ENCODE data around the gene NCKAP5L.

NCKAP5L gene

DNA sequence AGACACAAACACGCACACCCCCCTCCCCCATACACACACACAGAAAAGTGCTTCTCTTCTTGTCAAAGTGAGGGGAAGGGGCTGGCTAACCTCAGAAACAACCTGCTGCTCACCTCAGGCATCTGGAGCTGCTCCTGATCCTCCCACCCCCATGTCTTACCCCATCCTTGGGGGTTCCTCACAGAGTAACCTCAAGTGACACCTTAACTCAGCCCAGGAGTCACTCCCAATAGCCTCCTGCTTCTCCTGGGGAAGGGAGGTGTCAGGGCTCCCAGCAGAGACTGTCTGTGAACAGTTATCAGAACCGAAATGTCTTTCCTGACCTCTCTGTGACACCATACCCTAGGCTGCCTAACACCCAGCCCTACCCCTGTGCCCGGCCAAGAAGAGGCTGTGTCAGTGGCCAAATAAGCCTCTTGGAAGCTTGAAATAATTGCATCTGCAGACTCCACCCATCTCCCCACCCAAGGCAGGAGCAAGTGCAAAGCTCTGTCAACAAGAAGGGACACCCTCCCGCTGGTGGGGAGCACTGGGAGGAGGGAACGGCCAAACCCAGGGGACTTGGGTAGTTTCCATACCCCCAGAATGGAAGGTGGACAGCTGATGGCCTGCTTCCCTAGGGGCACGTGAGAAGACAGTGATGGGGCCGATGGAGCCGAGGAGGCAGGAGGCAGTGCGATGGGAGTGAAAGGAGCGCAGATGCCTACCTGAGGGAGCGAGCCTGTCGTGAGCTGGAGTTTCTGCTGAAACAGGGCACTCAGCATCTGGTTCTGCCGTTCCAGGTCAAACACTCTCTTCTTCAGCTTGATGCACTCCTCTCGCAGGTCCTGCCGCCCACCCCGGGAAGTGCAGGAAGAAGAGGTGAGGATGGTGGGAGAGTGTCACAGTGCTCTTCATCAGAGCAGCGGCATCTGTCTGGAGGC, 26.8 kb downstream of the NCKAP5L start:
- Histone ChIP-seq H3K4me2 (peak overlapping the region in 2 of 11 experiments; percentile 2 to 26; a peak in 1 of 22 replicates), H3K27me3 (no peaks in the 10 kb centered on the region), H3K4me3 (no peak overlapping the region), H3K9ac (peak overlapping the region in 2 of 11 experiments; percentile 4 to 47; a peak in 2 of 22 replicates), H3K36me3 (peaks cover 65 to 100% (median 97%) of the 10 kb centered on the region in 11 experiments), H3K4me1 (peaks cover 0 to 33% (median 20%) of the 10 kb centered on the region in 10 experiments; a peak in 12 of 20 replicates), H3K27ac (peak overlapping the region in 3 of 11 experiments; percentile 1 to 54 (median 18); a peak in 4 of 22 replicates), H4K20me1 (peaks cover 0 to 93% (median 17%) of the 10 kb centered on the region in 11 experiments; a peak in 16 of 22 replicates), H3K9me3 (replicated peaks in 1 of 11) (no peaks in the 10 kb centered on the region)
- no peak for TF ChIP-seq Cebpa-rat (IDR thresholded peaks at IDR 0.05)

DNA sequence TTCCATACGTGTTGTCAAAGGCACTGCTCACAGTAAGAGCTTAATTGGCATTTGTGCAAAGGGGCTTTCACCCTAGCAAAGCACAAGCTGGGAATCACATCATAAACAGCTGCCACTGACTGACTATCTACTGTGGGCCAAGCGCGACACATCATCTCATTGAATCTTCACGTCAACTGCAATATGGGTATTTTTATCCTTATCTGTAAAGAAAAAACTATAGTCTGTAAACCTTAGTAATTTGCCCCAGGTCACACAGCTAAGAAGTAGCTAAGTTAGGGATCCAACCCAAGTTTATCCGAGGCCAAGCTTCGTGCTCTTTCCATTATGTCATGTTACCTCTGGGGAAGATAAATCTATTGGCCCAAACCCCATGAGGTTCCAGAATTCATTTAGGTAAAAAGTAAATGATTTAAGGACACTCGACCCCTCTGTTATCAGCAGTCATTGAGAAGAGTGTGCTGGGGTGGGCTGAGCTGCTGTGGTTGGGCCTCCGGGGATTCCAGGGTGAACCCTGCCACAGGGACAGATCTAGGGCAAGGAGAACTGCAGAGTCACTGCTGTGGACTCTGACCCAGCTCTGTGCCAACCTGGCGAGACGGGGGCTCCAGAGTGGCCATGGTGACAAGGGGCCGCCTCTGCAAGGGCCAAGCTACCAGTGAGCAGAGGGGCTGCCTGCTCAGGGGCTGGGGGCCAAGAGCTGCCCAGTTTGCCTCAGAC, 27.6 kb downstream of the NCKAP5L start:
- H3K4me3 ChIP-seq = no peak overlapping the region
- no peaks in the 10 kb centered on the region for H3K9me3 ChIP-seq (replicated peaks in 1 of 11)
- 0 out of 22 replicates have a peak overlapping the region, but pooled peaks of 2 of the 11 experiments have one; percentile 2 to 26 for H3K4me2 ChIP-seq
- peaks cover 64 to 100% (median 97%) of the 10 kb centered on the region in 11 experiments for H3K36me3 ChIP-seq
- H3K27ac ChIP-seq = peak overlapping the region in 3 of 11 experiments; percentile 1 to 54 (median 18); a peak in 4 of 22 replicates
- TF ChIP-seq Cebpa-rat (IDR thresholded peaks at IDR 0.05) = no peak
- H3K27me3 ChIP-seq = no peaks in the 10 kb centered on the region
- H3K9ac ChIP-seq = peak overlapping the region in 2 of 11 experiments; percentile 4 to 47; a peak in 2 of 22 replicates
- H3K4me1 ChIP-seq = peaks cover 0 to 33% (median 20%) of the 10 kb centered on the region in 10 experiments; a peak in 12 of 20 replicates
- H4K20me1 ChIP-seq = peaks cover 0 to 88% (median 10%) of the 10 kb centered on the region in 11 experiments; a peak in 13 of 22 replicates

DNA sequence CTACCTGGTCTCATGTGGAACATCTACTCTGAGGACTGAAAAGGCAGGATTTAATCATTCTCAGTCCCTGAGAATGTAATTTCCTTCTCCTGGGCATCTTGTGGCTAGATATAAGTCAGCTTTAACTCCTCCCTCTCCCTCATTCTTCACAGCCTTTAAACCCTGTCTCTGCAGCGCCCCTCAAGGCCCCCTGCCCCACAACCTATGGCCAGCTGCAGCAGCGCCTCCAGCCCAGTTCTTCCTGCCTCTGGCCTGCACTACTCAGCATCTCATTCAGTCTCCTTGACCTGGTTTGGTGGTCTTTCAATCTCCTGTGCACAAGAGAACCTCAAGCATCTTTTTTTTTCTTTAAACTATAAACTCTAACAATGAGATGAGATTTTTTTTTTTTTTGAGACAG, 29.3 kb downstream of the NCKAP5L start:
- H3K4me2 ChIP-seq = no peak overlapping the region
- peaks cover 0 to 87% (median 4%) of the 10 kb centered on the region in 11 experiments; a peak in 9 of 22 replicates for H4K20me1 ChIP-seq
- peaks cover 0 to 32% (median 19%) of the 10 kb centered on the region in 10 experiments; a peak in 12 of 20 replicates for H3K4me1 ChIP-seq
- no peak overlapping the region for H3K4me3 ChIP-seq
- 0 out of 22 replicates have a peak overlapping the region, but pooled peaks of 1 of the 11 experiments have one; percentile 6 for H3K27ac ChIP-seq
- no peak for TF ChIP-seq Cebpa-rat (IDR thresholded peaks at IDR 0.05)
- H3K9me3 ChIP-seq (replicated peaks in 1 of 11) = no peaks in the 10 kb centered on the region
- peaks cover 55 to 100% (median 93%) of the 10 kb centered on the region in 11 experiments for H3K36me3 ChIP-seq
- peak overlapping the region in 5 of 11 experiments; percentile 10 to 46 (median 33); a peak in 7 of 22 replicates for H3K9ac ChIP-seq
- no peaks in the 10 kb centered on the region for H3K27me3 ChIP-seq

DNA sequence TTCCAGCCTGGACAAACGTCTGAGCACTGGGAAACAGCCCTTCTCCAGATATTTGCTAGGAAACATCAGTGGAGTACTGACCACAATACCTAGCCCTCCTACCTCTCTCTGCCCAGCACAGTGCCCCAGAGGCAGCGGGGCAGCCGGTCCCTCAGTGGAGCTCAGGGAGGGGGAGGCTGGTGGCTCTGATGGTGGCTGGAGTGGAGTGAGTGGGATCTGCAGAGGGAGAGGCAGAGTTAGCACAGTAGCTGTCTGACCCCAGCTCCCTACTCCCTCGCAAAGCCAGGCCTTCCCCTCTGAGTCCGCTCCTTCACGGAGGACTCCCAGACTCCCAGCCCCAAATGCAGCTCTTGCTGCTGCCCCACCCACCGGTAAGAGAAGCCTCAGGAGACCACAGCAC, 30.0 kb downstream of the NCKAP5L start:
- H3K9ac ChIP-seq = peak overlapping the region in 4 of 11 experiments; percentile 11 to 46 (median 38); a peak in 5 of 22 replicates
- H3K27ac ChIP-seq = 0 out of 22 replicates have a peak overlapping the region, but pooled peaks of 1 of the 11 experiments have one; percentile 20
- H3K4me1 ChIP-seq = peaks cover 0 to 25% (median 15%) of the 10 kb centered on the region in 10 experiments; a peak in 12 of 20 replicates
- H3K27me3 ChIP-seq = no peaks in the 10 kb centered on the region
- no peak for TF ChIP-seq Cebpa-rat (IDR thresholded peaks at IDR 0.05)
- peaks cover 0 to 87% (median 4%) of the 10 kb centered on the region in 11 experiments; a peak in 9 of 22 replicates for H4K20me1 ChIP-seq
- H3K36me3 ChIP-seq = peaks cover 49 to 100% (median 93%) of the 10 kb centered on the region in 11 experiments
- no peaks in the 10 kb centered on the region for H3K9me3 ChIP-seq (replicated peaks in 1 of 11)
- no peak overlapping the region for H3K4me2 ChIP-seq
- H3K4me3 ChIP-seq = no peak overlapping the region

DNA sequence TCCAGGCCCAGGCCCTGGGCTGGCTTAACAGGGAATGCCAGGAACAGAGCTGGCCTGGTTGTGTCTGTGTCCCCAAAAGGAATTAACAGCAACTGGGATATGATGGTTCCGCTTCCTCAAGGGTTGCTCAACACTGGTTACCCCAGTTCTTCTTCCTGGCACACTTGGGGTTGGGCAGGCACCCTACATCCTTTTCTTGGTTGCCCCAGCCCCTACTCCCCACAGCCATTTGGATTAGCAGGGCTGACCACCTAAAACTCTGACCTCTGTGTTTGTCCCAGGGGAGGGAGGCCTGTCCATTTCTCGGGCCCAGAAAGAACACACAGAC, 30.8 kb downstream of the NCKAP5L start:
- TF ChIP-seq Cebpa-rat (IDR thresholded peaks at IDR 0.05) = no peak

DNA sequence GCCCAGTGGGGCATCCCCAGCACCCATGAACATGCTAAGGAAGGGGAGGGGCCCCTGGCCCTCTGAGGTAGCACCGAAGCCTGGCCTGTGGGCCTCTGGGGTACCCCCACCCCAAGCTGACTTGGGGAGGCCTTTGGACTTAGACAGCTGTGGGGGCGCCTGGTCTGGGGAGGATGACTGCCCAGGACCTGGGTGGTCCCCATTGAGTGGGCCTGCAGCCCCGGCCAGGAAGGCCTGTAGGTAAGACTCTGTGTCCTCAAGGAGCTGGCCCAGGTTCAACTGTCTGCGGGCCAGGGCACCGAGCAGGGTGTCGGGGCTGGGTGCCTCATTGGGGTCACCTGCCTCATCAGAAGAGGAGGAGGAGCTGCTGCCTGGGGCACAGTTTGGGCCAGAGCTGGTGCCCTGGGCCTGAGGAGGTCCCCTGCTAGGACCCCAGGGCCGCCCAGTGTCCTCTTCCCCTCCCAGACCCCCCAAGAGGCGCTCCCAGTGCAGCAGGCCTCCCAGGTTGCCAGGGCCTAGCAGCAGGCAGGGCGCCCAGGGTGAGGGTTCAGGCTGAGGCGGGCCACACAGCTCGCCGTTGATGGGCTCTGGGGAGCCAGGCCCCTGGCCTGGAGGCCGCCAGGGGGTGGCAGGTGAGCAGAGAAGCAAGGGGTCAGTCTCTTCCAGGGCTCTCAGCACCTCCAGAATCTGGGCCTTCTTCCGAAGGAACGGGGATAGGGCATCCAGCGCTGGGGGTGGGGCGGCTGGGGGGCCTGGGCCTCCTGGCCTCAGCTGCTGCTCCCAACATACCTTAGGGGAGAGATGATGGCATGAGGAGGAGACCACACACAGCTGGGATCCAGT, 31.4 kb downstream of the NCKAP5L start:
- Histone ChIP-seq H3K9me3 (replicated peaks in 1 of 11) (no peaks in the 10 kb centered on the region), H3K9ac (no peak overlapping the region; a peak in 1 of 22 replicates), H3K27me3 (no peaks in the 10 kb centered on the region), H3K27ac (no peak overlapping the region; a peak in 1 of 22 replicates), H3K4me1 (peaks cover 0 to 20% (median 10%) of the 10 kb centered on the region in 10 experiments; a peak in 9 of 20 replicates), H3K36me3 (peaks cover 38 to 100% (median 88%) of the 10 kb centered on the region in 11 experiments), H3K4me2 (no peak overlapping the region), H3K4me3 (no peak overlapping the region), H4K20me1 (peaks cover 0 to 84% (median 3%) of the 10 kb centered on the region in 11 experiments; a peak in 7 of 22 replicates)
- TF ChIP-seq Cebpa-rat (IDR thresholded peaks at IDR 0.05) = no peak

More for the DNA sequence above, 30.8 kb downstream of the NCKAP5L start:
- H3K9ac ChIP-seq = no peak overlapping the region; a peak in 1 of 22 replicates
- H3K9me3 ChIP-seq (replicated peaks in 1 of 11) = no peaks in the 10 kb centered on the region
- H3K4me2 ChIP-seq = no peak overlapping the region
- peaks cover 0 to 20% (median 10%) of the 10 kb centered on the region in 10 experiments; a peak in 9 of 20 replicates for H3K4me1 ChIP-seq
- no peak overlapping the region for H3K27ac ChIP-seq
- no peak overlapping the region for H3K4me3 ChIP-seq
- H4K20me1 ChIP-seq = peaks cover 0 to 82% (median 3%) of the 10 kb centered on the region in 11 experiments; a peak in 7 of 22 replicates
- peaks cover 41 to 100% (median 88%) of the 10 kb centered on the region in 11 experiments for H3K36me3 ChIP-seq
- no peaks in the 10 kb centered on the region for H3K27me3 ChIP-seq

DNA sequence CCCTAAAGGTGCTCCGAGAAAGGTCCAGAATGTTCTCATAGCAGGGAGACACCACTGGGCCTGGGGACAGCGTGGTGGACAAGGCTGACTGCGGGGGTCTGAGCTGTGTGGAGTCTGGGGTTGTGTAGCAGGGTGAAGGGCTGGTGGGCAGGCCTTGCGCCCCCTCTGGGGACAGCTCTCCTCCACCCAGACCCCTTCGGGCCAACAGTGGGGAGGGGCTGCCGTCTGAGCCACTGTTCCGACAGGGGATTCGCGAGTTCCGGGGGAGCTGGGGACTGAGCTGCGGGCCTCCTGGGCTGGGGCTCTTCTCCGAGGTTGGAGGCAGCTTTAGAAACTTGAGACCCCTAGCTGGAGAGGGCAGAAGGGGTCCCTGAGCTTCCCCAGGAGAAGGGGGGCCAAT, 32.1 kb downstream of the NCKAP5L start:
- no peak overlapping the region for H3K9ac ChIP-seq
- H3K4me2 ChIP-seq = no peak overlapping the region
- TF ChIP-seq Cebpa-rat (IDR thresholded peaks at IDR 0.05) = no peak
- H3K4me3 ChIP-seq = no peak overlapping the region
- H4K20me1 ChIP-seq = peaks cover 0 to 84% (median 3%) of the 10 kb centered on the region in 11 experiments; a peak in 7 of 22 replicates
- peaks cover 32 to 100% (median 88%) of the 10 kb centered on the region in 11 experiments for H3K36me3 ChIP-seq
- H3K27me3 ChIP-seq = no peaks in the 10 kb centered on the region
- peaks cover 0 to 14% (median 8%) of the 10 kb centered on the region in 10 experiments; a peak in 8 of 20 replicates for H3K4me1 ChIP-seq
- no peaks in the 10 kb centered on the region for H3K9me3 ChIP-seq (replicated peaks in 1 of 11)
- H3K27ac ChIP-seq = no peak overlapping the region
